Measurements from ENCODE around the gene MB.
A peak's percentile ranks its signal among the peaks of the same experiment; 100 is the strongest.

DNA sequence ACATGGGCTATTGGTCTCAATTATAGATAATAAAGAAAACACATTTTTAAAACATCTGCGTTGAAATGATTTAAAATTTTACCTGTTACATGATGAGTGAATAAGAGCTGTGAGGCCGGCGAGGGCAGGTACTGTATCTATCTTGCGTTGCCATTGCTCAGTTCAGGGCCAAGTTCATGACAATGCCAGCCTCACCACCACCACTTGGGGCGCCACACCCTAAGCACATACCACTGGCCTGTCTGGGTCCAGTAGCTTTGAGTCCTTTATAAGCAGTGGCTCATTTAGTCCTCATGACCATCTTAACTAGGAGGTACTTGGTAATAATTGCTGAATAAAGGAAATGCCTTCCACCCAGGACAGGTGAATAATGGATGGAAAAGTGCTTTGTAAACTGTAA is 14.5 kb upstream of the MB start:
- TF ChIP-seq, protein P1, sequence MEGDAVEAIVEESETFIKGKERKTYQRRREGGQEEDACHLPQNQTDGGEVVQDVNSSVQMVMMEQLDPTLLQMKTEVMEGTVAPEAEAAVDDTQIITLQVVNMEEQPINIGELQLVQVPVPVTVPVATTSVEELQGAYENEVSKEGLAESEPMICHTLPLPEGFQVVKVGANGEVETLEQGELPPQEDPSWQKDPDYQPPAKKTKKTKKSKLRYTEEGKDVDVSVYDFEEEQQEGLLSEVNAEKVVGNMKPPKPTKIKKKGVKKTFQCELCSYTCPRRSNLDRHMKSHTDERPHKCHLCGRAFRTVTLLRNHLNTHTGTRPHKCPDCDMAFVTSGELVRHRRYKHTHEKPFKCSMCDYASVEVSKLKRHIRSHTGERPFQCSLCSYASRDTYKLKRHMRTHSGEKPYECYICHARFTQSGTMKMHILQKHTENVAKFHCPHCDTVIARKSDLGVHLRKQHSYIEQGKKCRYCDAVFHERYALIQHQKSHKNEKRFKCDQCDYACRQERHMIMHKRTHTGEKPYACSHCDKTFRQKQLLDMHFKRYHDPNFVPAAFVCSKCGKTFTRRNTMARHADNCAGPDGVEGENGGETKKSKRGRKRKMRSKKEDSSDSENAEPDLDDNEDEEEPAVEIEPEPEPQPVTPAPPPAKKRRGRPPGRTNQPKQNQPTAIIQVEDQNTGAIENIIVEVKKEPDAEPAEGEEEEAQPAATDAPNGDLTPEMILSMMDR (IDR thresholded peaks at IDR 0.05): peak in 1 of 3 donors; percentile 27
- TF ChIP-seq POLR2A (IDR thresholded peaks at IDR 0.05): no peak

Measured in lower leg skin (tissue), 3 donors.